GM18870 (cell line): ENCODE results near the gene RABGAP1L.
A peak's percentile ranks its signal among the peaks of the same experiment; 100 is the strongest.
"Not testable (repeated sequence)": the region's sequence is repeated elsewhere in the genome, so short reads cannot be mapped to it uniquely, and the experiment has no call there.

Experiments used
- ATAC-seq: cut with Tn5 transposase; IDR thresholded peaks from one replicate; pipeline ENCODE4 v1.9.1; 2021; ENCODE audit warnings: moderate library complexity; ENCODE audit not compliant: unreplicated experiment

The RABGAP1L gene

GRCh38 chr1:174839211-174839610, 679.9 kb downstream of the RABGAP1L start:
- no peak for ATAC-seq

GRCh38 chr1:174841747-174842146, 682.4 kb downstream of the RABGAP1L start:
- no peak for ATAC-seq

GRCh38 chr1:174848593-174849560, 689.6 kb downstream of the RABGAP1L start:
- not testable (repeated sequence) for ATAC-seq

GRCh38 chr1:174850726-174851125, 691.4 kb downstream of the RABGAP1L start:
- ATAC-seq, result no peak

GRCh38 chr1:174858301-174858700, 699.0 kb downstream of the RABGAP1L start:
- no peak for ATAC-seq

- ATAC-seq, result no peak
Observed at GRCh38 chr1:174870319-174870718, 711.0 kb downstream of the RABGAP1L start.

GRCh38 chr1:174871886-174872285, 712.6 kb downstream of the RABGAP1L start:
- ATAC-seq, result no peak

- no peak for ATAC-seq
Observed at GRCh38 chr1:174872615-174873058, 713.3 kb downstream of the RABGAP1L start.

GRCh38 chr1:174874331-174875053, 715.2 kb downstream of the RABGAP1L start:
- ATAC-seq, result peak; percentile 64

- no peak for ATAC-seq
Observed at GRCh38 chr1:174875306-174875705, 716.0 kb downstream of the RABGAP1L start.

GRCh38 chr1:174877208-174877673, 717.9 kb downstream of the RABGAP1L start:
- ATAC-seq, result no peak

GRCh38 chr1:174880171-174880570, 720.9 kb downstream of the RABGAP1L start:
- ATAC-seq, result no peak

- no peak for ATAC-seq
Observed at GRCh38 chr1:174883409-174883808, 724.1 kb downstream of the RABGAP1L start.

- ATAC-seq, result no peak
Observed at GRCh38 chr1:174884038-174884437, 724.7 kb downstream of the RABGAP1L start.

- no peak for ATAC-seq
Observed at GRCh38 chr1:174884566-174884965, 725.2 kb downstream of the RABGAP1L start.

- no peak for ATAC-seq
Observed at GRCh38 chr1:174890024-174890423, 730.7 kb downstream of the RABGAP1L start.

- no peak for ATAC-seq
Observed at GRCh38 chr1:174892016-174892415, 732.7 kb downstream of the RABGAP1L start.

- no peak for ATAC-seq
Observed at GRCh38 chr1:174894117-174894762, 734.9 kb downstream of the RABGAP1L start.

- ATAC-seq, result not testable (repeated sequence)
Observed at GRCh38 chr1:174895610-174896009, 736.3 kb downstream of the RABGAP1L start.

GRCh38 chr1:174898102-174898797, 738.9 kb downstream of the RABGAP1L start:
- ATAC-seq, result no peak

GRCh38 chr1:174900317-174900716, 741.0 kb downstream of the RABGAP1L start:
- ATAC-seq, result no peak
